ENCODE measurements around the gene FCRL4. TPM values are rescaled to one million over a fixed set of nuclear protein-coding genes. Genes with fewer than 3 reads are reported as not detected.
"Not testable (repeated sequence)": the region's sequence is repeated elsewhere in the genome, so short reads cannot be mapped to it uniquely, and the experiment has no call there.

FCRL4 gene
- total and polyA plus RNA-seq, 4 donors, result not detected

DNA sequence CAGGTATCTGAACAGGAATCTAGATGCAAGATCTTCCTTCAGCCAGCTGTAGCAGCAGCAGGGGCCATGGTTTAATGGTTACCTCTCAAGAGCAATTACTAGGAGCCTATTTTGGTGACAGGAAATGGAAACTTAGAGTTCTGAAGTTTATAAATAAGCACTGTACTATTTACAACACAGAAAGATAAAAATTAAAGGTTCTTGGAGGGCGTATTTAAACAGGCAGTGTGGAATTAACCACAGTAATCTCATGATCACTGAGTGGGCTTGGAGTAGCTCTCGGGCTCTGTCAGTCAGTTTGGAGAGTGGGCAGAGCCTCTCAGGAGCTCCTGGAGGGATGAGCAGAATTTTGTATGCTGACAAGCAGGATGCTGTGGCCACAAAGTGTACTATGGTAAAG lies 35.4 kb downstream of the FCRL4 start:
- no peak overlapping the region for H3K4me3 ChIP-seq (ENCODE audit: low read depth, low read length)
- H3K36me3 ChIP-seq (ENCODE audit: control insufficient read depth, insufficient read depth, low read length), result no peaks in the 10 kb centered on the region
- H3K4me1 ChIP-seq (ENCODE audit: control insufficient read depth, insufficient read depth, low read length), result peaks cover 4% of the 10 kb centered on the region

DNA sequence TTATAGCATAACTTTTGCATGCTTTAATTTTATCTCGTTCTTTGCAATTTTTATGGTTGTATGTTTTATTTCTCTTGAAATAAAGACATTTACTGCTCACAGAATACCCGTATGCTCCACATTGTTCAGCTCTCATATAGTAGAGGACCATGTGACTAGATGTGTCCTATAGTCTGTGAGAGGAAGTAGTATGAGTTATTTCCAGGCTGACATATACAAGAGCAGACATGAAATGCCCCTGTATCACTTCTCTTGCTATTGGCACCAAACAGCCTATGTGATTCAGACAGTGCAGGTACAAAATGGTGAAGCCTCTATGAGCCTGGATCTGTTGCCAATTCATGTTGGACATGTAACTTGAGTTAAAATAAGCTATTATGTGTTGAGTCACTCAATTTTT lies 39.8 kb downstream of the FCRL4 start:
- H3K27ac ChIP-seq (ENCODE audit: low read depth, low read length), result no peak overlapping the region
- no peaks in the 10 kb centered on the region for H3K36me3 ChIP-seq (ENCODE audit: control insufficient read depth, insufficient read depth, low read length)
- no peak for DNase-seq (ENCODE audit: low read depth in 4 of 6, low spot score in 6 of 6)
- H3K9me3 ChIP-seq (ENCODE audit: control insufficient read depth, insufficient read depth, low read length), result no peaks in the 10 kb centered on the region
- no peaks in the 10 kb centered on the region for H3K4me1 ChIP-seq (ENCODE audit: control insufficient read depth, insufficient read depth, low read length)
- no CpG with 5 or more reads among the region's 2 CpGs for WGBS (ENCODE audit: insufficient coverage)
- H3K27me3 ChIP-seq (ENCODE audit: control insufficient read depth, insufficient read depth, low read length), result no peaks in the 10 kb centered on the region
- H3K4me3 ChIP-seq (ENCODE audit: low read depth, low read length), result no peak overlapping the region

More for the DNA sequence above, 35.4 kb downstream of the FCRL4 start:
- Histone ChIP-seq H3K9me3 (ENCODE audit: control insufficient read depth, insufficient read depth, low read length) (no peaks in the 10 kb centered on the region), H3K27ac (ENCODE audit: low read depth, low read length) (no peak overlapping the region), H3K27me3 (ENCODE audit: control insufficient read depth, insufficient read depth, low read length) (no peaks in the 10 kb centered on the region)
- DNase-seq (ENCODE audit: low read depth in 4 of 6, low spot score in 6 of 6), result no peak
- WGBS (ENCODE audit: insufficient coverage), result 71% methylated on average over 2 of the region's 2 CpGs

DNA sequence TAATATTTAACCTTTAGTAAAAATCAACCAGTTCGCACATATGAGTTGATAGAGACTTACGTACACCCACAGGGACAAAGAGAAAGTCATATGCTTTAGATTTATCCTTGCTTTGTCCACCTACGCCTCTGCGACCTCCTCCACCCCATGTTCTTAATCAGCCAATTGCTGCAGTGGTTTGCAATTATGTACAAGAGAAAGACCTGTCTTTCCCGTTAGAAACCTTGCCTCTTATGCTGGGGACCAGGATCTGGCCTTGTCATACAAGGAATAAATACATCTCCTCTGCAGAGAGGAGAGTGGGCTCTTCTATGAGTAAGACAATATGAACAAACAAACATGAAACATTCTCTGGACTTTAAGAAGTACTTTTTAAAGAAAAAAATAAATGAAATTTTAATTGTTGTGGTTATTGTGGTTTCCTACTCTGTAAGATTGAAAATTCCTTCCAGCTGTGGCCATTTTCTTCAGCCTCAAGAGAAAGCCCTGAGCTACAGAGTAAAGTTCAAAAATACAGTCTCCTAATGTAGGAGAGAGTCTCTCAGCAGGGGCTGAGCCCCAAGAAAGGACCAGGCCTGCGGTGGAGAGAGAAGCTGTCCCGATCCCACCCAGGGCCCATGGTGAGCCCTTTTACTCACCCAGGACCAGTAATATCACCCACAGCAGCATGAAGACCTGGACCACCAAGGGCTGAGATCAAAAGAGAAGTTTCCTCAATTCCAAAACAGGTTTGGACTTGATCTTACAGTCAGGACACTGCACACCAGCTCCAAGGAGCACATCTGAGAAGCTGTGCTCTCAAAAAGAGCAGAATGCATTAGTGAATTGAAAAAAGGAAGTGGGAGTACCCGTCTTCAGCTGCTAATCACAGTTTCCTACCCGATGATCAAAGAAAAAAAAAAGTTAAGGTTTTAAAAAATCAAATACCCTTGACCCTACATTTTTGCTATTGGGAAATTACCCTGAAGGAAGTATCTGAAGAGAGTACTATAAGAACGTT lies 45.9 kb downstream of the FCRL4 start, which contains the start of gene FCRL5:
FCRL5 (minus strand) TSS at position 822 of the 1,000 bp plus-strand sequence; CDS start at position 669, 153 bp downstream.
- DNase-seq (ENCODE audit: low read depth in 4 of 6, low spot score in 6 of 6), result no peak
- H3K27ac ChIP-seq (ENCODE audit: low read depth, low read length), result no peak within 1 kb of the TSS
- H3K4me1 ChIP-seq (ENCODE audit: control insufficient read depth, insufficient read depth, low read length), result no peaks in the 10 kb centered on the region
- H3K4me3 ChIP-seq (ENCODE audit: low read depth, low read length), result no peak within 1 kb of the TSS
- WGBS (ENCODE audit: insufficient coverage), result 87% methylated on average over 3 of the region's 10 CpGs
- H3K27me3 ChIP-seq (ENCODE audit: control insufficient read depth, insufficient read depth, low read length), result no peaks in the 10 kb centered on the region
- no peaks in the 10 kb centered on the region for H3K9me3 ChIP-seq (ENCODE audit: control insufficient read depth, insufficient read depth, low read length)
- H3K36me3 ChIP-seq (ENCODE audit: control insufficient read depth, insufficient read depth, low read length), result no peaks in the 10 kb centered on the region

DNA sequence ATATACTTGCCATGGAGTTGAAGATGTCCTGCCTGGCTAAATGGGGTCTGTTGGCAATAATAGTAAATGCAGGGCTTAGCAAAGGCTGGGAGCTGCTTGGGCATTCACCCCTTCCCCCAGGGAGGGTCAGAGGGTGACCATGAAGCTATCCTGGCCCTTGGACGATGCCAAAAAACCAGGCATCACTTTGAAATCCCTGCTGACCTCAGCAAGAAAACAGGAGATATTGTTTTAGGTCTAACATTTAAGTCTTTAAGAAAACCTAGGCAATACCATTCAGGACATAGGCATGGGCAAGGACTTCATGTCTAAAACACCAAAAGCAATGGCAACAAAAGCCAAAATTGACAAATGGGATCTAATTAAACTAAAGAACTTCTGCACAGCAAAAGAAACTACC lies 49.8 kb downstream of the FCRL4 start:
- not testable (repeated sequence) for H3K27ac ChIP-seq (ENCODE audit: low read depth, low read length); H3K36me3 ChIP-seq (ENCODE audit: control insufficient read depth, insufficient read depth, low read length); H3K27me3 ChIP-seq (ENCODE audit: control insufficient read depth, insufficient read depth, low read length); H3K4me1 ChIP-seq (ENCODE audit: control insufficient read depth, insufficient read depth, low read length); H3K4me3 ChIP-seq (ENCODE audit: low read depth, low read length); H3K9me3 ChIP-seq (ENCODE audit: control insufficient read depth, insufficient read depth, low read length); DNase-seq (ENCODE audit: low read depth in 4 of 6, low spot score in 6 of 6)
- WGBS (ENCODE audit: insufficient coverage), result no CpG with 5 or more reads among the region's 1 CpG

DNA sequence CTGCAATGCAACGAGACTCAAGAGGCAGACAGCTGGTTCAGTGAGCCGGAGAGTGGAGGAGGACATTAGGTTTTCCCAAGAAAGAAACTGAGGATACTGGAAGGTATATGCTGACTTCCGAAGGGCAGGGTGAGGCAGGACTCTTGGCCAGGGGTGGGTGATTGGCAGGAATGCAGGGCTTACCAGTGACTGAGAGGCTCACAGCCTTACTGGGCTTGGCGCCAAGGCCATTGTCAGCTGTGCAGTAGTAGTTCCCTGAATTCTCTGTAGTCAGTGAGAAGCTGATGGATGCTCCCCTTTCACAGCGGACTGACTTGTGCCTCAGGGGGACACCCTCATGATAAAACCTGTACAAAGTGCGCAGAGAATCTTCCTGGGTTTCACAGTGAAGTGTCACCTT lies 55.2 kb downstream of the FCRL4 start:
- peak; percentile 3 to 69 (median 18) for DNase-seq (ENCODE audit: low read depth in 4 of 6, low spot score in 6 of 6)
- no peak overlapping the region for H3K27ac ChIP-seq (ENCODE audit: low read depth, low read length)
- peaks cover 4% of the 10 kb centered on the region for H3K4me1 ChIP-seq (ENCODE audit: control insufficient read depth, insufficient read depth, low read length)
- WGBS (ENCODE audit: insufficient coverage), result 54% methylated on average over 6 of the region's 6 CpGs
- no peaks in the 10 kb centered on the region for H3K27me3 ChIP-seq (ENCODE audit: control insufficient read depth, insufficient read depth, low read length)
- no peaks in the 10 kb centered on the region for H3K36me3 ChIP-seq (ENCODE audit: control insufficient read depth, insufficient read depth, low read length)
- H3K4me3 ChIP-seq (ENCODE audit: low read depth, low read length), result no peak overlapping the region
- H3K9me3 ChIP-seq (ENCODE audit: control insufficient read depth, insufficient read depth, low read length), result no peaks in the 10 kb centered on the region

DNA sequence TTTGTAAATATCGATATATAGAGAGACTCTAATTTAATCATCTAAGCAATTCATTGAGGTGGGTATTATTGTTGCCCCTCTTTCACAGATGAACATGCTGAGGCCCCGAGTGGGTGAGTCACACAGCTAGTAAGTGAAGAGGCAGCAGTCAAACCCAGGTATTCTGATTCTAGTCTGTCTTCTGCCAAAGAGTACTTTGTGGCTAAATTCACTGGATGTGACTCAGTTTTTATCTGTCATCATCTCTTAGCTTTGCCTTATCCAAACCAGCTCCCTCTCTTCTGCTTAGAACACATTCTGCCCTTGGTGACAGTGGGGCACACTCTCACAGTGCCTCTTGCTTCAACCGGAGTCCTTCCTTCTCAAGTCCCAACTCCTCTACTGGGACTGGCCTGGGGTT lies 57.0 kb downstream of the FCRL4 start:
- no peak overlapping the region for H3K27ac ChIP-seq (ENCODE audit: low read depth, low read length)
- no peaks in the 10 kb centered on the region for H3K9me3 ChIP-seq (ENCODE audit: control insufficient read depth, insufficient read depth, low read length)
- DNase-seq (ENCODE audit: low read depth in 4 of 6, low spot score in 6 of 6), result no peak
- no peaks in the 10 kb centered on the region for H3K36me3 ChIP-seq (ENCODE audit: control insufficient read depth, insufficient read depth, low read length)
- 82% methylated on average over 2 of the region's 3 CpGs for WGBS (ENCODE audit: insufficient coverage)
- H3K27me3 ChIP-seq (ENCODE audit: control insufficient read depth, insufficient read depth, low read length), result no peaks in the 10 kb centered on the region
- no peak overlapping the region for H3K4me3 ChIP-seq (ENCODE audit: low read depth, low read length)
- H3K4me1 ChIP-seq (ENCODE audit: control insufficient read depth, insufficient read depth, low read length), result peaks cover 4% of the 10 kb centered on the region

DNA sequence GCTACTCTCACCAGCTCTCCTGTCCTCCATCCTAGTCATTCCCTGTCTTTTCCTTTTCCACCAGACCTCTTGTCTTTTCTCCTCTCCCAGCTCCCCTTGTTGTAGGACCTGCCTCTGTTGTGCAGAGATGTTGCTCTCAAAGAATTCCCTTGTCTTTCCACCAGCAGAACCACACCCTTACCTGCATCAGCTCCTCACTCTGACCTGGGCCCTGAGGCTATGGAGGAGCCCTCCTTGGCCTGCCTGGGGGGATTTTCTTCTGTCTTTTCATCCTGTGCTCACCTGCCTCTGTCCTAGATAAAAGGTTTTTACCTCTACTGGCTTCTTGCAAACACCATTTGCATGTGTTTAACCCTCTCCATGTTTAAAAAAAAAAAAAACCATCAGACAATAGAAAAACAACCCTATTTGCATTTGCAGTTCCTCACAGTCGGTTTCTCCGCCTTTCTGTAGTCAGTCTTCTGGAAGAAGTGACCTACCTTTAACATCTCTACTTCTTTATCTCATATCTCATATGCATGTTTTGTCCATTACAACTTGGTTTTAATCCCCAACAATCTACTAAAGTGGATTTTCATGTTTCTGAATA lies 57.6 kb downstream of the FCRL4 start:
- no peaks in the 10 kb centered on the region for H3K27me3 ChIP-seq (ENCODE audit: control insufficient read depth, insufficient read depth, low read length)
- H3K4me3 ChIP-seq (ENCODE audit: low read depth, low read length), result no peak overlapping the region
- no peak for DNase-seq (ENCODE audit: low read depth in 4 of 6, low spot score in 6 of 6)
- WGBS (ENCODE audit: insufficient coverage), result 20% methylated on average over 2 of the region's 2 CpGs
- H3K36me3 ChIP-seq (ENCODE audit: control insufficient read depth, insufficient read depth, low read length), result no peaks in the 10 kb centered on the region
- H3K9me3 ChIP-seq (ENCODE audit: control insufficient read depth, insufficient read depth, low read length), result no peaks in the 10 kb centered on the region
- H3K4me1 ChIP-seq (ENCODE audit: control insufficient read depth, insufficient read depth, low read length), result peaks cover 4% of the 10 kb centered on the region
- no peak overlapping the region for H3K27ac ChIP-seq (ENCODE audit: low read depth, low read length)

DNA sequence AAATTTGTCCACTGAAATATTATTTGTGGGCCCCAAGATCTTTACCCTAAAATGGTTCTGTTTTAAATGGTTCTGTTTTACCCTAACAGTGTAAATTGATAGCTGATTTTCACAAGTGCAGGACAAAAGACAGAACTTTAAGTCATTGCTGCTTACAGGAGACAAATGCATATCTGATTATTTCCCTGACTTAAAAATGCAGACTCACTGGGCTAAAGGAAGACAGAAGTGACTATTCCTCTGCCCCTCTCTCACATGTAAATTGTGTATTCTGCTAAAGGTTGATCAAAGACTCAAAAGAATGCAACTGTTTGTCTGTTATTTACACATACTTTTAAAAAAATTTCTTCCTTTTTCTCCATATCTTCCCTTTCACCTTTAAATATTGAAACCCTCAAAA lies 58.3 kb downstream of the FCRL4 start:
- no peaks in the 10 kb centered on the region for H3K27me3 ChIP-seq (ENCODE audit: control insufficient read depth, insufficient read depth, low read length)
- no peaks in the 10 kb centered on the region for H3K9me3 ChIP-seq (ENCODE audit: control insufficient read depth, insufficient read depth, low read length)
- no peak overlapping the region for H3K4me3 ChIP-seq (ENCODE audit: low read depth, low read length)
- DNase-seq (ENCODE audit: low read depth in 4 of 6, low spot score in 6 of 6), result no peak
- no peaks in the 10 kb centered on the region for H3K36me3 ChIP-seq (ENCODE audit: control insufficient read depth, insufficient read depth, low read length)
- H3K27ac ChIP-seq (ENCODE audit: low read depth, low read length), result no peak overlapping the region
- peaks cover 4% of the 10 kb centered on the region for H3K4me1 ChIP-seq (ENCODE audit: control insufficient read depth, insufficient read depth, low read length)

DNA sequence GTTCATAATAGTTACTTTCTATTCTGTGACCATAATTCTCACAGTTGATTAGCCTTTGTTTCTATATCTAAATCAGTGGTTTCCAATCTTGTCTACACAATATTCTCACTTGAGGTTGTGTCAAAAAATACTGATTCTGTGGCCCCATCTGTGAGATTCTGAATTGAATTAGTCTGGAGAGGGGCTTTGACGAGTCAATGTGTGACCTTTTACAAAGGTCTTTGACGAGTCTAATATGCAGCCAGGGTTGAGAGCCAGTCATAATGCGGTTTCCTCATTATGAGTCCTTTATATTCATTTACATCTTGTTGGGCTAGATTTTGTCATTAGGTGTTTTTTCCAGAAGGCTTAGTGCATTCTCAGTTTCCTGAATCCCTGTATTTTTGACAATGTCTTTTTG lies 65.3 kb downstream of the FCRL4 start:
- WGBS (ENCODE audit: insufficient coverage), result no CpG with 5 or more reads among the region's 3 CpGs
- Histone ChIP-seq H3K27me3 (ENCODE audit: control insufficient read depth, insufficient read depth, low read length) (no peaks in the 10 kb centered on the region), H3K4me1 (ENCODE audit: control insufficient read depth, insufficient read depth, low read length) (no peaks in the 10 kb centered on the region), H3K36me3 (ENCODE audit: control insufficient read depth, insufficient read depth, low read length) (no peaks in the 10 kb centered on the region), H3K4me3 (ENCODE audit: low read depth, low read length) (no peak overlapping the region), H3K9me3 (ENCODE audit: control insufficient read depth, insufficient read depth, low read length) (no peaks in the 10 kb centered on the region), H3K27ac (ENCODE audit: low read depth, low read length) (no peak overlapping the region)
- DNase-seq (ENCODE audit: low read depth in 4 of 6, low spot score in 6 of 6), result no peak
